Measurements from ENCODE around the gene COA3. TPM values are rescaled to one million over a fixed set of nuclear protein-coding genes. Genes with fewer than 3 reads are reported as not detected.

Gene COA3
- total and polyA plus RNA-seq, 4 donors, result 55.7 to 142 (median 76.7) TPM

- Histone ChIP-seq H3K27ac (ENCODE audit: low read depth in 1 of 2, low read length in 1 of 2) (no peak overlapping the region), H3K9me3 (ENCODE audit: control insufficient read depth in 4 of 4, insufficient read depth in 3 of 4, low read length in 3 of 4) (no peaks in the 10 kb centered on the region), H3K4me1 (ENCODE audit: control insufficient read depth in 5 of 5, insufficient read depth in 5 of 5, low read length in 5 of 5) (peaks cover 0 to 18% (median 3%) of the 10 kb centered on the region in 5 donors), H3K9ac (ENCODE audit: insufficient read depth in 1 of 2, low read length in 2 of 2) (no peak overlapping the region), H3K36me3 (ENCODE audit: control insufficient read depth in 4 of 4, insufficient read depth in 4 of 4, low read length in 4 of 4) (peaks cover 16 to 37% (median 24%) of the 10 kb centered on the region in 4 donors), H3K4me3 (no peak overlapping the region), H3K27me3 (ENCODE audit: control insufficient read depth in 3 of 3, insufficient read depth in 3 of 3, low read length in 2 of 3) (no peaks in the 10 kb centered on the region)
- no peak for TF ChIP-seq CTCF (IDR thresholded peaks at IDR 0.05; ENCODE audit: control extremely low read depth, extremely low read depth)
- DNase-seq (no peak), ATAC-seq (ENCODE audit: insufficient read depth, low FRiP score) (no peak)
- WGBS, 2 donors, result 94 to 96% methylated on average over 6 of the region's 6 CpGs
These were observed 37.2 kb upstream of the COA3 start for GRCh38 chr17:42835732-42836131.

- ATAC-seq (ENCODE audit: insufficient read depth, low FRiP score) (no peak), DNase-seq (no peak)
- 7% methylated on average over 18 of the region's 18 CpGs for WGBS, 2 donors
- Histone ChIP-seq H3K9me3 (ENCODE audit: control insufficient read depth in 4 of 4, insufficient read depth in 3 of 4, low read length in 3 of 4) (no peaks in the 10 kb centered on the region), H3K27ac (ENCODE audit: low read depth in 1 of 2, low read length in 1 of 2) (peak overlapping the region; percentile 90 to 93), H3K4me1 (ENCODE audit: control insufficient read depth in 5 of 5, insufficient read depth in 5 of 5, low read length in 5 of 5) (peaks cover 0 to 18% (median 3%) of the 10 kb centered on the region in 5 donors), H3K4me3 (peak overlapping the region; percentile 88), H3K36me3 (ENCODE audit: control insufficient read depth in 4 of 4, insufficient read depth in 4 of 4, low read length in 4 of 4) (peaks cover 10 to 27% (median 14%) of the 10 kb centered on the region in 4 donors), H3K27me3 (ENCODE audit: control insufficient read depth in 3 of 3, insufficient read depth in 3 of 3, low read length in 2 of 3) (no peaks in the 10 kb centered on the region), H3K9ac (ENCODE audit: insufficient read depth in 1 of 2, low read length in 2 of 2) (peak overlapping the region; percentile 82 to 97)
- no peak for TF ChIP-seq CTCF (IDR thresholded peaks at IDR 0.05; ENCODE audit: control extremely low read depth, extremely low read depth)
These were observed 35.4 kb upstream of the COA3 start for GRCh38 chr17:42833767-42834422.

- ATAC-seq (ENCODE audit: insufficient read depth, low FRiP score) (peak; percentile 90), DNase-seq (peak; percentile 92 to 94 (median 93))
- peak within 1 kb of the TSS; percentile 97 for H3K9ac ChIP-seq (ENCODE audit: insufficient read depth in 1 of 2, low read length in 2 of 2)
- peak within 1 kb of the TSS; percentile 88 for H3K4me3 ChIP-seq
- no peaks in the 10 kb centered on the region for H3K27me3 ChIP-seq (ENCODE audit: control insufficient read depth in 3 of 3, insufficient read depth in 3 of 3, low read length in 2 of 3)
- TF ChIP-seq CTCF (IDR thresholded peaks at IDR 0.05; ENCODE audit: control extremely low read depth, extremely low read depth), result no peak
- peaks cover 6 to 20% (median 11%) of the 10 kb centered on the region in 4 donors for H3K36me3 ChIP-seq (ENCODE audit: control insufficient read depth in 4 of 4, insufficient read depth in 4 of 4, low read length in 4 of 4)
- no peaks in the 10 kb centered on the region for H3K9me3 ChIP-seq (ENCODE audit: control insufficient read depth in 4 of 4, insufficient read depth in 3 of 4, low read length in 3 of 4)
- WGBS, 2 donors, result 0% methylated on average over 71 of the region's 71 CpGs
- H3K27ac ChIP-seq (ENCODE audit: low read depth in 1 of 2, low read length in 1 of 2), result peak within 1 kb of the TSS; percentile 90 to 93
- H3K4me1 ChIP-seq (ENCODE audit: control insufficient read depth in 5 of 5, insufficient read depth in 5 of 5, low read length in 5 of 5), result peaks cover 0 to 18% (median 3%) of the 10 kb centered on the region in 5 donors
These were observed 34.6 kb upstream of the COA3 start, which contains the start of gene PSME3 for GRCh38 chr17:42832934-42833766. Gene PSME3, plus strand, starts transcription at chr17:42833397. Its CDS starts 235 bp downstream, at chr17:42833632.
